Small intestine (tissue), 7 donors: ENCODE data around the gene CDKAL1. TPM values are rescaled to one million over a fixed set of nuclear protein-coding genes. Genes with fewer than 3 reads are reported as not detected.

Experiments
- DNase-seq, 2 donors: peaks; one replicate each; pipeline versions ENCODE4 v3.0.0 to v3.0.0-alpha.2; 2013
- FAIRE-seq: peaks from 2 replicates; lab custom pipeline; 2012; peaks lifted over from hg19 to GRCh38; lab: Jason Lieb, UNC
- H3K27ac ChIP-seq, 3 donors: one replicate each; pipeline ENCODE4 v1.5.1; 2013; ENCODE audit warnings: low read length in 2 of 3, mild to moderate bottlenecking in 2 of 3, control low read depth in 1 of 3, inconsistent platforms in 1 of 3, low read depth in 1 of 3, moderate library complexity in 1 of 3
- H3K27me3 ChIP-seq, 3 donors: one replicate each; pipeline ENCODE4 v1.6.1; 2013; ENCODE audit warnings: low read length in 3 of 3, inconsistent platforms in 1 of 3; ENCODE audit not compliant: control insufficient read depth in 3 of 3, insufficient read depth in 3 of 3
- H3K36me3 ChIP-seq, 3 donors: one replicate each; pipeline ENCODE4 v1.6.1; 2013; ENCODE audit warnings: low read length in 3 of 3, inconsistent platforms in 1 of 3, low read depth in 1 of 3, mild to moderate bottlenecking in 1 of 3, moderate library complexity in 1 of 3; ENCODE audit not compliant: control insufficient read depth in 3 of 3, insufficient read depth in 2 of 3
- H3K4me1 ChIP-seq, 3 donors: one replicate each; pipeline ENCODE4 v1.6.1; 2013; ENCODE audit warnings: low read length in 2 of 3, inconsistent platforms in 1 of 3, low read depth in 1 of 3, mild to moderate bottlenecking in 1 of 3, moderate library complexity in 1 of 3; ENCODE audit not compliant: control insufficient read depth in 3 of 3, insufficient read depth in 2 of 3
- H3K4me3 ChIP-seq, 3 donors: one replicate each; pipeline ENCODE4 v1.5.1; 2013; ENCODE audit warnings: low read length in 3 of 3, control low read depth in 1 of 3, inconsistent platforms in 1 of 3, low read depth in 1 of 3, mild to moderate bottlenecking in 1 of 3, moderate library complexity in 1 of 3
- H3K9me3 ChIP-seq, 2 donors: one replicate each; pipeline ENCODE4 v1.6.1; 2013; ENCODE audit warnings: low read depth in 1 of 2, low read length in 1 of 2; ENCODE audit not compliant: control insufficient read depth in 2 of 2, insufficient read depth in 1 of 2
- WGBS, 3 donors: extraction: QIAGEN DNeasy Blood & Tissue Kit; methylation state at CpG; one replicate each; pipeline ENCODE4 v1.1.7; 2013; 5-methylcytosine and 5-hydroxymethylcytosine counted together
- polyA plus RNA-seq, 4 donors: library from polyadenylated mRNA; stranded (reverse) in 3 of 4; unstranded in 1 of 4; fragments of 200-250 nt in 3 of 4; fragments of 120-200 nt in 1 of 4; gene quantifications; one replicate each; pipeline versions ENCODE4 v1.2.1 to v1.2.3, GENCODE V29; 2013
- donor health status: healthy with polysubstance abuse.
- donor health status: control.
- donor health status: control.
- donor health status: Bipolar disorder and iron deficiency.
- donor health status: healthy.

CDKAL1 gene
- polyA plus RNA-seq, 4 donors = 2.4 to 10.5 (median 4.1) TPM

DNA sequence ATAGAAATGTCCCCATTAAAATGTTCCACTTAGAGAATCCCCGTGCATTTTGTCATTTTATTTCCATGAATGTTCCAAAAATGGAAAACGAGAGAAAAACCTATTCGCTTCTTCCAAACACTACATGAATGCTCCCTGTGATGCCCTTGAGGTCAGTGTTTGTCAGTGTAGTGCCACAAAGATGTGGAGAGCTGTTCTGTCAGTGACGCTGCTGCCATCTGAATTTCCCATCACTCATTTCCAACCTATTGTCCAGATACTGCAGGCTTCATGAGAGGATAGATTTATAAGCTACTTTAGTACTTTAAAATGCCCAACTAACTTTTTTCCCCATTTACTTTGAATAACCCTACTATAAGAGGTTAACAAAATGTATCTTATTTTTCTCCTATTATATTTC is 335.8 kb downstream of the CDKAL1 start:
- FAIRE-seq (no peak), DNase-seq (no peak)
- 94 to 96% (median 95%) methylated on average over 4 of the region's 4 CpGs for WGBS, 3 donors
- Histone ChIP-seq H3K4me3 (no peak overlapping the region), H3K4me1 (no peaks in the 10 kb centered on the region), H3K27ac (no peak overlapping the region), H3K36me3 (no peaks in the 10 kb centered on the region), H3K27me3 (no peaks in the 10 kb centered on the region), H3K9me3 (no peaks in the 10 kb centered on the region)

GRCh38 chr6:20870493-20870892 is 336.2 kb downstream of the CDKAL1 start:
- FAIRE-seq (no peak), DNase-seq (no peak)
- WGBS, 3 donors = 63 to 79% (median 71%) methylated on average over 1 of the region's 1 CpG
- no peaks in the 10 kb centered on the region for H3K4me1 ChIP-seq
- H3K36me3 ChIP-seq = no peaks in the 10 kb centered on the region
- H3K9me3 ChIP-seq = no peaks in the 10 kb centered on the region
- no peaks in the 10 kb centered on the region for H3K27me3 ChIP-seq
- H3K27ac ChIP-seq = no peak overlapping the region
- no peak overlapping the region for H3K4me3 ChIP-seq

DNA sequence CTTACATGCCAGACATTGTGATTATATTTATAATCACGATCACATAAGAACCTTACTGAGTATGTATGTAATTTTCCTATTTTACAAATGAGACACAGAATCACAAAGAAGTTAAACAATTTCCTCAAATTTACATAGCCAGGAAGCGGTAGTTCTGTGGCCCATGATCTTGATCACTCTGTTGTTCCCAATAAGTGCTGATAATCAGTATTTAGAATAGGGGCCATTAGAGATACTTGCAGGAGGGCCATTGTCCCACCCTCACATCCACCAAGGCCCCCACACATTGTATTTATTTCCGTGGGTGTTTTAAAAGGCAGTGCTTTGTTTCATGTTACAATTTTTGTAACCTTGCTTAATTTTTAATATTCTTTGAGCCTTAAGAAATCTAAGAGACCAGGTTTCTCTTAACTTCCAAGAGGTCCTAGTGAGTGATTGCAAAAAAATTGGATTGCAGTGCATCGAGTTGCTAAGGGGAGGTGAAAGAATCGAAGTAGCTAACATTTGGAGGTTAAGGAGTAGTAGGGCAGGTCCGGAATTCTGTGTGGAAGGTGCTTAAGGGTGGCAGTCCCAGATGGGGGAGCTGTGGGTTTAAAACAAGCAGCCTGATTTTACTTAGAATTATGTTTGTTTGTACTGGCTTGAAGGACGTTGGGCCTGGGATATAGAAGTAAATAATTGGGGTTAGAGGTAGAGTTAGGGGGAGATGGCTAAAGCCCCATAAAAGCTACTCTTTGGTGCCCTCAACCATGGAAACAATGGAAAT is 339.4 kb downstream of the CDKAL1 start:
- no peak for DNase-seq
- FAIRE-seq = no peak
- Histone ChIP-seq H3K4me3 (no peak overlapping the region), H3K36me3 (no peaks in the 10 kb centered on the region), H3K4me1 (peaks cover 0 to 7% (median 0%) of the 10 kb centered on the region in 3 donors), H3K27ac (no peak overlapping the region), H3K27me3 (no peaks in the 10 kb centered on the region), H3K9me3 (no peaks in the 10 kb centered on the region)
- WGBS, 3 donors = 80 to 84% (median 81%) methylated on average over 7 of the region's 7 CpGs

DNA sequence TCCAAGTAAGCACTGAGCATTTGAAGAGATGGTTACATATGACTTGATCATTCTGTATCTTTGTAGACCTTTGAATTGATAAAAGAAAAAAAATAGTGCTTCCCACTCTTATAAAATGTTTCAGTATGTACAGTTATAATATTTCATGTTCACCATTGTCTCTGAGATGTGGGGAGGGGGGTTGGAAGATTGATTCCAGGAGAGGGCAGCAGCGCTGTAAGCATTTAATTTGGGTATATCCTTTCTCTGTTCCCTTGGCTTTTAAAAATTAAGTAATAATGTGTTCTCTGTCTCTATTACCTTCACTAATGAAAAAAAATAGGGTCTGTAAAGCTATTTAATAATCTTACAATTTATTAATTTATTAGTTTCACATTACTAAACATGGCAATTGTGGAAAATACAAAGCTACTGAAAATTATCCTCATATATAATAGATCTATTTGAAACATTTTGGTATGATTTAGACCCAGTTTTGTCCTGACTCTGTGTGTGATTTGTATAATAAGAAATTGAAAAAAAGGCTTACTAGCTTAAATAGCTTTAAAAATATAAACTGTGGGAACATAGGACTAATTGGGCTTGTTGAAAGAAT is 341.2 kb downstream of the CDKAL1 start:
- no peak overlapping the region for H3K4me3 ChIP-seq
- H3K27me3 ChIP-seq = no peaks in the 10 kb centered on the region
- H3K36me3 ChIP-seq = no peaks in the 10 kb centered on the region
- 89 to 95% (median 93%) methylated on average over 1 of the region's 1 CpG for WGBS, 3 donors
- no peak overlapping the region for H3K27ac ChIP-seq
- H3K4me1 ChIP-seq = peaks cover 0 to 7% (median 0%) of the 10 kb centered on the region in 3 donors
- DNase-seq (no peak), FAIRE-seq (no peak)
- no peaks in the 10 kb centered on the region for H3K9me3 ChIP-seq

DNA sequence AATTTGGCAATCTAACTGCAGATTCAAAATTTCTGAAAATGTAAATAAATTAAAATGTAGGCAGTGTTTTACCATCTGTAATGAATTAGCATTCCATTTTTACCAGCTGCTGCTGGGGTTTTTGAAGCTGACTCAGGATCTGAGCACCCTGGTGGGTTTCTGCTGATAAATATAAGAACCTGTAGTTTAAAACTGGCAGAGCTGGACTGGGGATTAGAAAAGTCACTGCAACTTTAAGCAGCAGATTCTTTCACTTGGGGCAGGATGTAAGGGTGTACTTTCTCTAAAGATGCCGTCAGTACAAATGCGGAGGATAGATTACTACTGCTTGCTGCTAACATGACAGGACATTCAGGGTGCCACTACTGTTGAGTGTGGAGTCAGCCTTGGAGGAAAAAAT is 341.8 kb downstream of the CDKAL1 start:
- H3K27me3 ChIP-seq = no peaks in the 10 kb centered on the region
- 70 to 89% (median 72%) methylated on average over 2 of the region's 2 CpGs for WGBS, 3 donors
- FAIRE-seq (no peak), DNase-seq (no peak)
- peaks cover 0 to 7% (median 0%) of the 10 kb centered on the region in 3 donors for H3K4me1 ChIP-seq
- H3K36me3 ChIP-seq = no peaks in the 10 kb centered on the region
- H3K27ac ChIP-seq = no peak overlapping the region
- H3K4me3 ChIP-seq = no peak overlapping the region
- H3K9me3 ChIP-seq = no peaks in the 10 kb centered on the region

DNA sequence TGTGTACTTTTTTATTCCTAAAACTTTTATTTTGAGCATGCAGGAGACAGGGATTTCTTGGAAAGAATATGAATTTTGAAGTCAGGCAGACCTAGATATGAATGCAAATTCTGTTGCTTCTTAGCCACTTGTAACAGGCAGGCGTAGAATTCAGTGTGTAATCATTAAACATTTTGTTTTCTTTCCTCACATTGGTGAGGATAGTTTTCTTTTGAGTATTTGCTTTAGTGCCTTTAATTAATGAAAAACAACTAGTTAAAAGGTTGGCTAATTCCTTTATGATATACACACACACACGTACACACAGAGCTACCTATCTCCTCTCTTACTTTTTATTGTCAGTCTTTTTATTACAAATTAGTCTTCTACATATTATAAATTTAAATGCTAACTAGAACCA is 342.3 kb downstream of the CDKAL1 start:
- Histone ChIP-seq H3K36me3 (no peaks in the 10 kb centered on the region), H3K27me3 (no peaks in the 10 kb centered on the region), H3K9me3 (no peaks in the 10 kb centered on the region), H3K4me3 (no peak overlapping the region), H3K4me1 (peaks cover 0 to 7% (median 0%) of the 10 kb centered on the region in 3 donors), H3K27ac (peak overlapping the region in 1 of 3 donors; percentile 70)
- no peak for DNase-seq
- FAIRE-seq = no peak
- 82 to 89% (median 83%) methylated on average over 2 of the region's 2 CpGs for WGBS, 3 donors

- Histone ChIP-seq H3K27me3 (no peaks in the 10 kb centered on the region), H3K9me3 (no peaks in the 10 kb centered on the region), H3K27ac (peak overlapping the region in 2 of 3 donors; percentile 81 to 85), H3K4me3 (no peak overlapping the region), H3K4me1 (peaks cover 0 to 7% (median 0%) of the 10 kb centered on the region in 3 donors), H3K36me3 (no peaks in the 10 kb centered on the region)
- DNase-seq (peak; percentile 30 to 74), FAIRE-seq (no peak)
- WGBS, 3 donors = 67 to 77% (median 70%) methylated on average over 6 of the region's 6 CpGs
Observed at GRCh38 chr6:20877008-20877937, 343.0 kb downstream of the CDKAL1 start.

GRCh38 chr6:20879121-20879520 is 344.9 kb downstream of the CDKAL1 start:
- no peak overlapping the region for H3K27ac ChIP-seq
- FAIRE-seq (no peak), DNase-seq (no peak)
- H3K27me3 ChIP-seq = no peaks in the 10 kb centered on the region
- H3K36me3 ChIP-seq = no peaks in the 10 kb centered on the region
- 86 to 92% (median 88%) methylated on average over 1 of the region's 1 CpG for WGBS, 3 donors
- H3K4me3 ChIP-seq = no peak overlapping the region
- no peaks in the 10 kb centered on the region for H3K9me3 ChIP-seq
- H3K4me1 ChIP-seq = peaks cover 0 to 7% (median 0%) of the 10 kb centered on the region in 3 donors
